ENCODE measurements around the gene NASP. TPM values are rescaled to one million over a fixed set of nuclear protein-coding genes. Genes with fewer than 3 reads are reported as not detected.

Gene NASP
- total and polyA plus RNA-seq, 3 experiments from 2014 or later: 79.9 to 219 (median 212) TPM

- Histone ChIP-seq H3K27me3 (ENCODE audit: insufficient read depth, low read length, poor library complexity, severe bottlenecking) (no peaks in the 10 kb centered on the region), H3K27ac (ENCODE audit: low read depth, low read length) (no peak overlapping the region), H3K9me3 (ENCODE audit: low read length) (no peaks in the 10 kb centered on the region), H3K4me1 (ENCODE audit: insufficient read depth, low read length) (no peaks in the 10 kb centered on the region), H3K4me3 (ENCODE audit: low read length) (no peak overlapping the region), H3K36me3 (ENCODE audit: insufficient read depth, low read length) (peaks cover 20% of the 10 kb centered on the region)
- H3K27me3 Mint-ChIP-seq: no peaks in the 10 kb centered on the region
- H3K4me3 Mint-ChIP-seq: no peak overlapping the region
- DNase-seq: no peak
- H3K36me3 Mint-ChIP-seq: peaks cover 4 to 65% (median 9%) of the 10 kb centered on the region in 3 donors
- ChIA-PET POLR2A (no interaction called here), CTCF (no interaction called here)
- peak overlapping the region in 5 of 8 donors; percentile 24 to 60 (median 37) for H3K27ac Mint-ChIP-seq
- no peaks in the 10 kb centered on the region for H3K9me3 Mint-ChIP-seq
- H3K4me1 Mint-ChIP-seq: peaks cover 2 to 16% (median 8%) of the 10 kb centered on the region in 3 donors
Observed at GRCh38 chr1:45643978-45644377, 60.1 kb downstream of the NASP start.

- H3K27ac ChIP-seq (ENCODE audit: low read depth, low read length): no peak overlapping the region
- H3K27me3 ChIP-seq (ENCODE audit: insufficient read depth, low read length, poor library complexity, severe bottlenecking): no peaks in the 10 kb centered on the region
- Mint-ChIP-seq H3K27me3 (no peaks in the 10 kb centered on the region), H3K27ac (peak overlapping the region in 2 of 8 donors; percentile 41 to 58), H3K9me3 (no peaks in the 10 kb centered on the region), H3K4me1 (peaks cover 2 to 16% (median 8%) of the 10 kb centered on the region in 3 donors), H3K36me3 (peaks cover 4 to 70% (median 11%) of the 10 kb centered on the region in 3 donors), H3K4me3 (no peak overlapping the region)
- peaks cover 20% of the 10 kb centered on the region for H3K36me3 ChIP-seq (ENCODE audit: insufficient read depth, low read length)
- no peak overlapping the region for H3K4me3 ChIP-seq (ENCODE audit: low read length)
- ChIA-PET POLR2A (interaction anchor here (0.6 kb wide), 1 partner anchor 15 kb away, joined by 3 read pairs; no protein-coding TSS in a partner anchor), CTCF (no interaction called here)
- no peak for DNase-seq
- H3K4me1 ChIP-seq (ENCODE audit: insufficient read depth, low read length): no peaks in the 10 kb centered on the region
- H3K9me3 ChIP-seq (ENCODE audit: low read length): no peaks in the 10 kb centered on the region
Observed at GRCh38 chr1:45644661-45645060, 60.8 kb downstream of the NASP start.

- no peaks in the 10 kb centered on the region for H3K4me1 ChIP-seq (ENCODE audit: insufficient read depth, low read length)
- Mint-ChIP-seq H3K9me3 (no peaks in the 10 kb centered on the region), H3K27me3 (no peaks in the 10 kb centered on the region), H3K4me3 (no peak overlapping the region), H3K27ac (peak overlapping the region in 2 of 8 donors; percentile 1 to 11), H3K36me3 (peaks cover 0 to 74% (median 16%) of the 10 kb centered on the region in 3 donors), H3K4me1 (peaks cover 10 to 20% (median 12%) of the 10 kb centered on the region in 3 donors)
- no peak overlapping the region for H3K27ac ChIP-seq (ENCODE audit: low read depth, low read length)
- no peak overlapping the region for H3K4me3 ChIP-seq (ENCODE audit: low read length)
- no peak for DNase-seq
- no peaks in the 10 kb centered on the region for H3K9me3 ChIP-seq (ENCODE audit: low read length)
- CTCF ChIA-PET: no interaction called here
- H3K27me3 ChIP-seq (ENCODE audit: insufficient read depth, low read length, poor library complexity, severe bottlenecking): no peaks in the 10 kb centered on the region
- POLR2A ChIA-PET: no interaction called here
- peaks cover 21% of the 10 kb centered on the region for H3K36me3 ChIP-seq (ENCODE audit: insufficient read depth, low read length)
Observed at GRCh38 chr1:45647248-45648021, 63.6 kb downstream of the NASP start.

- ChIA-PET CTCF (no interaction called here), POLR2A (no interaction called here)
- peak overlapping the region in 3 of 8 donors; percentile 29 to 51 (median 51) for H3K27ac Mint-ChIP-seq
- Histone ChIP-seq H3K36me3 (ENCODE audit: insufficient read depth, low read length) (peaks cover 66% of the 10 kb centered on the region), H3K27me3 (ENCODE audit: insufficient read depth, low read length, poor library complexity, severe bottlenecking) (no peaks in the 10 kb centered on the region), H3K9me3 (ENCODE audit: low read length) (no peaks in the 10 kb centered on the region), H3K27ac (ENCODE audit: low read depth, low read length) (no peak overlapping the region), H3K4me3 (ENCODE audit: low read length) (no peak overlapping the region), H3K4me1 (ENCODE audit: insufficient read depth, low read length) (no peaks in the 10 kb centered on the region)
- DNase-seq: no peak
- no peak overlapping the region for H3K4me3 Mint-ChIP-seq
- peaks cover 4 to 9% (median 8%) of the 10 kb centered on the region in 3 donors for H3K4me1 Mint-ChIP-seq
- no peaks in the 10 kb centered on the region for H3K9me3 Mint-ChIP-seq
- H3K36me3 Mint-ChIP-seq: peaks cover 5 to 90% (median 18%) of the 10 kb centered on the region in 3 donors
- H3K27me3 Mint-ChIP-seq: no peaks in the 10 kb centered on the region
Observed at GRCh38 chr1:45654540-45655280, 70.9 kb downstream of the NASP start.

- Mint-ChIP-seq H3K9me3 (no peaks in the 10 kb centered on the region), H3K27ac (peak overlapping the region in 1 of 8 donors; percentile 22), H3K4me1 (peaks cover 0 to 14% (median 5%) of the 10 kb centered on the region in 3 donors), H3K27me3 (no peaks in the 10 kb centered on the region), H3K4me3 (peak overlapping the region in 1 of 7 donors; percentile 40), H3K36me3 (peaks cover 5 to 87% (median 19%) of the 10 kb centered on the region in 3 donors)
- Histone ChIP-seq H3K4me3 (ENCODE audit: low read length) (no peak overlapping the region), H3K36me3 (ENCODE audit: insufficient read depth, low read length) (peaks cover 63% of the 10 kb centered on the region), H3K27me3 (ENCODE audit: insufficient read depth, low read length, poor library complexity, severe bottlenecking) (no peaks in the 10 kb centered on the region), H3K27ac (ENCODE audit: low read depth, low read length) (no peak overlapping the region), H3K4me1 (ENCODE audit: insufficient read depth, low read length) (no peaks in the 10 kb centered on the region), H3K9me3 (ENCODE audit: low read length) (no peaks in the 10 kb centered on the region)
- CTCF ChIA-PET: no interaction called here
- POLR2A ChIA-PET: no interaction called here
- DNase-seq: no peak
Observed at GRCh38 chr1:45656573-45657226, 72.9 kb downstream of the NASP start.

DNA sequence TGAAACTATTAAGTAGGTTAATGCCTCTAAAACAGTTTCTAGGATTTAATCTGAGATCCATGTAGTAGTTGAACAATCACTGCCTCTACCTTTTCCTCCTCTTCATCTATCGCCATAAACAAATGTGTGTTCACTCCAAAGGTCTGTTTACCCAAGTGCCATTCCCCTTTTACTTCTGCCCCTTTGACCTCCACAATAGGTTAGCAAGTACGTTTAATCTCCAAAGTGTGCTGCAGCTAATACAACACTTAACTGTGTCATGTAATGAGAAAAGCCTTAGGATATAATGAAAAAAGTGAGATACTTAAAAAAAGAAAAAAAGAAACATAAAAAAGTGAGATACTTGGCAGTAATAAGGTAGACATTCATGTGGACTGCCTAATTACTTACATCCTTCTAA, 74.3 kb downstream of the NASP start:
- no peak overlapping the region for H3K27ac ChIP-seq (ENCODE audit: low read depth, low read length)
- CTCF ChIA-PET: no interaction called here
- peak overlapping the region in 2 of 8 donors; percentile 1 to 44 for H3K27ac Mint-ChIP-seq
- POLR2A ChIA-PET: interaction anchor here (0.6 to 1.0 kb wide), 2 partner anchors 28 to 274 kb away, joined by 3 read pairs; partner anchors contain the start of gene GPBP1L1
- H3K9me3 ChIP-seq (ENCODE audit: low read length): no peaks in the 10 kb centered on the region
- H3K4me1 Mint-ChIP-seq: peaks cover 6 to 27% (median 14%) of the 10 kb centered on the region in 3 donors
- DNase-seq: no peak
- no peaks in the 10 kb centered on the region for H3K27me3 ChIP-seq (ENCODE audit: insufficient read depth, low read length, poor library complexity, severe bottlenecking)
- no peaks in the 10 kb centered on the region for H3K27me3 Mint-ChIP-seq
- no peaks in the 10 kb centered on the region for H3K4me1 ChIP-seq (ENCODE audit: insufficient read depth, low read length)
- peaks cover 54% of the 10 kb centered on the region for H3K36me3 ChIP-seq (ENCODE audit: insufficient read depth, low read length)
- H3K4me3 ChIP-seq (ENCODE audit: low read length): no peak overlapping the region
- peaks cover 5 to 77% (median 15%) of the 10 kb centered on the region in 3 donors for H3K36me3 Mint-ChIP-seq
- H3K9me3 Mint-ChIP-seq: no peaks in the 10 kb centered on the region
- no peak overlapping the region for H3K4me3 Mint-ChIP-seq

GRCh38 chr1:45659222-45659621, 75.4 kb downstream of the NASP start:
- peaks cover 54% of the 10 kb centered on the region for H3K36me3 ChIP-seq (ENCODE audit: insufficient read depth, low read length)
- POLR2A ChIA-PET: no interaction called here

More at GRCh38 chr1:45659222-45659621, 75.4 kb downstream of the NASP start:
- no peak overlapping the region for H3K4me3 Mint-ChIP-seq
- H3K36me3 Mint-ChIP-seq: peaks cover 5 to 77% (median 15%) of the 10 kb centered on the region in 3 donors
- DNase-seq: no peak
- Histone ChIP-seq H3K4me3 (ENCODE audit: low read length) (no peak overlapping the region), H3K4me1 (ENCODE audit: insufficient read depth, low read length) (no peaks in the 10 kb centered on the region), H3K27ac (ENCODE audit: low read depth, low read length) (no peak overlapping the region), H3K27me3 (ENCODE audit: insufficient read depth, low read length, poor library complexity, severe bottlenecking) (no peaks in the 10 kb centered on the region), H3K9me3 (ENCODE audit: low read length) (no peaks in the 10 kb centered on the region)
- H3K27me3 Mint-ChIP-seq: no peaks in the 10 kb centered on the region
- H3K4me1 Mint-ChIP-seq: peaks cover 9 to 31% (median 19%) of the 10 kb centered on the region in 3 donors
- CTCF ChIA-PET: no interaction called here
- H3K27ac Mint-ChIP-seq: no peak overlapping the region
- no peaks in the 10 kb centered on the region for H3K9me3 Mint-ChIP-seq
